IMR-90 (cell line): ENCODE results near the gene PPP1R16B. TPM values are rescaled to one million over a fixed set of nuclear protein-coding genes. Genes with fewer than 3 reads are reported as not detected.

ENCODE experiments used
- ATAC-seq: fragments of 200-7000 bp; cut with Tn5 transposase; 2 replicates; pipeline ENCODE4 v1.9.1; 2020; ENCODE audit warnings: low read depth, mild to moderate bottlenecking, moderate library complexity
- BruUV-seq: library from RNA; stranded (reverse); fragments of 400-500 nt; replicated peaks from 2 replicates; lab custom pipeline; 2021; lab: Mats Ljungman, UMichigan
- CTCF ChIA-PET: fragments of 300-600 bp; formaldehyde crosslinking; extraction: SDS; loops from one replicate; lab custom pipeline; 2021; ENCODE audit warnings: antibody characterized with exemption; lab: Yijun Ruan, JAX
- POLR2A ChIA-PET: fragments of 300-600 bp; sonication (Branson Sonifier 250); formaldehyde crosslinking; loops from one replicate; lab custom pipeline; 2022; ENCODE audit warnings: antibody characterized with exemption; ENCODE audit not compliant: unreplicated experiment; lab: Charles Lee
- DNase-seq: peaks from one replicate; pipeline ENCODE4 v3.0.0; 2013
- H2AFZ ChIP-seq: replicated peaks from 2 replicates; pipeline ENCODE3; 2013; ENCODE audit warnings: low read length, mild to moderate bottlenecking; ENCODE audit not compliant: poor library complexity
- H2AK5ac ChIP-seq: 2 replicates; pipeline ENCODE4 v1.6.1; 2013; ENCODE audit warnings: low read depth, low read length, inconsistent platforms
- H2AK9ac ChIP-seq: replicated peaks from 2 replicates; pipeline ENCODE3; 2013; ENCODE audit warnings: mild to moderate bottlenecking, low read depth, low read length, moderate library complexity; ENCODE audit not compliant: poor library complexity
- H2BK120ac ChIP-seq: 2 replicates; pipeline ENCODE4 v1.6.1; 2013; ENCODE audit warnings: low read depth, low read length, inconsistent platforms
- H2BK15ac ChIP-seq: 3 replicates; pipeline ENCODE4 v1.6.1; 2013; ENCODE audit warnings: low read depth, low read length, inconsistent platforms
- H2BK20ac ChIP-seq: 2 replicates; pipeline ENCODE4 v1.6.1; 2013; ENCODE audit warnings: low read depth, mild to moderate bottlenecking, inconsistent platforms, low read length, moderate library complexity
- H2BK5ac ChIP-seq: 2 replicates; pipeline ENCODE4 v1.6.1; 2013; ENCODE audit warnings: mild to moderate bottlenecking, low read depth, low read length, inconsistent platforms; ENCODE audit not compliant: poor library complexity, severe bottlenecking
- H3K14ac ChIP-seq: replicated peaks from 2 replicates; pipeline ENCODE4 v1.6.1; 2013; ENCODE audit warnings: low read depth, low read length, inconsistent platforms
- H3K18ac ChIP-seq: 2 replicates; pipeline ENCODE4 v1.6.1; 2013; ENCODE audit warnings: low read depth, low read length, control low read depth
- H3K23ac ChIP-seq: 2 replicates; pipeline ENCODE4 v1.6.1; 2013; ENCODE audit warnings: low read depth, low read length, inconsistent platforms
- H3K27ac ChIP-seq: 2 replicates; pipeline ENCODE4 v1.5.1; 2013; ENCODE audit warnings: mild to moderate bottlenecking, control low read depth, low read length; ENCODE audit not compliant: insufficient read depth
- H3K27me3 ChIP-seq: 2 replicates; pipeline ENCODE4 v1.6.1; 2013; ENCODE audit warnings: low read length; ENCODE audit not compliant: control insufficient read depth, insufficient read depth
- H3K36me3 ChIP-seq: 2 replicates; pipeline ENCODE4 v1.6.1; 2013; ENCODE audit warnings: low read length, mixed read lengths; ENCODE audit not compliant: control insufficient read depth, insufficient read depth
- H3K4ac ChIP-seq: 2 replicates; pipeline ENCODE4 v1.6.1; 2013; ENCODE audit warnings: low read depth, low read length, inconsistent platforms
- H3K4me1 ChIP-seq: 2 replicates; pipeline ENCODE4 v1.6.1; 2013; ENCODE audit warnings: low read length, mixed read lengths; ENCODE audit not compliant: control insufficient read depth, insufficient read depth
- H3K4me2 ChIP-seq: 2 replicates; pipeline ENCODE4 v1.6.1; 2013; ENCODE audit warnings: low read depth, mild to moderate bottlenecking, control low read depth, low read length, moderate library complexity
- H3K4me3 ChIP-seq: 2 replicates; pipeline ENCODE4 v1.5.1; 2013; ENCODE audit warnings: low read depth, mild to moderate bottlenecking, control low read depth, low read length, moderate library complexity; ENCODE audit not compliant: insufficient read depth
- H3K56ac ChIP-seq: 2 replicates; pipeline ENCODE4 v1.6.1; 2013; ENCODE audit warnings: low read length, inconsistent platforms; ENCODE audit not compliant: insufficient read depth; ENCODE audit errors: extremely low read depth
- H3K79me1 ChIP-seq, 2 experiments: 2 replicates each; pipeline ENCODE4 v1.6.1; 2013; ENCODE audit warnings: low read length in 2 of 2, inconsistent platforms in 1 of 2, low read depth in 1 of 2
- H3K9ac ChIP-seq: 2 replicates; pipeline ENCODE4 v1.6.1; 2013; ENCODE audit warnings: low read depth, low read length, control low read depth
- H3K9me1 ChIP-seq: 2 replicates; pipeline ENCODE4 v1.6.1; 2013; ENCODE audit warnings: low read length, inconsistent platforms; ENCODE audit not compliant: insufficient read depth
- H3K9me3 ChIP-seq: 2 replicates; pipeline ENCODE4 v1.6.1; 2013; ENCODE audit warnings: low read length; ENCODE audit not compliant: control insufficient read depth, insufficient read depth
- H4K20me1 ChIP-seq: 2 replicates; pipeline ENCODE4 v1.6.1; 2013; ENCODE audit warnings: low read length, inconsistent platforms; ENCODE audit not compliant: insufficient read depth
- H4K5ac ChIP-seq: 2 replicates; pipeline ENCODE4 v1.6.1; 2013; ENCODE audit warnings: mild to moderate bottlenecking, low read depth, low read length, control low read depth
- H4K8ac ChIP-seq, 2 experiments: 2 replicates each; pipeline ENCODE4 v1.6.1; 2013; ENCODE audit warnings: low read depth in 2 of 2, low read length in 2 of 2, control low read depth in 1 of 2, inconsistent platforms in 1 of 2
- H4K91ac ChIP-seq: 2 replicates; pipeline ENCODE4 v1.6.1; 2013; ENCODE audit warnings: low read depth, low read length, inconsistent platforms; ENCODE audit not compliant: insufficient read depth
- BHLHE40 ChIP-seq: fragments of 150-350 bp; IDR thresholded peaks from 2 replicates; pipeline ENCODE4 v1.6.1; 2016; ENCODE audit warnings: mild to moderate bottlenecking, low read depth, low read length
- CEBPB ChIP-seq: IDR thresholded peaks from 2 replicates; pipeline ENCODE4 v1.6.1; 2012; ENCODE audit warnings: low read depth, low read length, improper control_type of control experiment
- CHD1 ChIP-seq: IDR thresholded peaks from 2 replicates; pipeline ENCODE4 v1.6.1; 2012; ENCODE audit warnings: low read depth, low read length, improper control_type of control experiment
- FOS ChIP-seq: fragments of 150-350 bp; IDR thresholded peaks from 2 replicates; pipeline ENCODE4 v1.6.1; 2016; ENCODE audit warnings: low read depth, low read length
- MAFK ChIP-seq: IDR thresholded peaks from 2 replicates; pipeline ENCODE4 v1.6.1; 2012; ENCODE audit warnings: low read depth, low read length, improper control_type of control experiment
- MAZ ChIP-seq: IDR thresholded peaks from 2 replicates; pipeline ENCODE4 v1.6.1; 2012; ENCODE audit warnings: low read depth, mild to moderate bottlenecking, low read length, improper control_type of control experiment, moderate library complexity, borderline replicate concordance
- MXI1 ChIP-seq: IDR thresholded peaks from 2 replicates; pipeline ENCODE4 v1.6.1; 2012; ENCODE audit warnings: low read depth, mild to moderate bottlenecking, low read length, moderate library complexity, borderline replicate concordance
- NFE2L2 ChIP-seq: fragments of 150-350 bp; IDR thresholded peaks from 2 replicates; pipeline ENCODE4 v1.6.1; 2016; ENCODE audit warnings: low read depth, mild to moderate bottlenecking, low read length
- POLR2A ChIP-seq: IDR thresholded peaks from 2 replicates; pipeline ENCODE4 v1.6.1; 2012; ENCODE audit warnings: mild to moderate bottlenecking, low read depth, low read length
- RAD21 ChIP-seq: IDR thresholded peaks from 2 replicates; pipeline ENCODE4 v1.6.1; 2012; ENCODE audit warnings: low read length, improper control_type of control experiment
- RCOR1 ChIP-seq: IDR thresholded peaks from 2 replicates; pipeline ENCODE4 v1.6.1; 2012; ENCODE audit warnings: mild to moderate bottlenecking, low read length, improper control_type of control experiment; ENCODE audit not compliant: insufficient replicate concordance
- RFX5 ChIP-seq: IDR thresholded peaks from 2 replicates; pipeline ENCODE4 v1.8.0; 2012; ENCODE audit warnings: low read depth, mild to moderate bottlenecking, low read length, moderate library complexity
- SMC3 ChIP-seq: fragments of 150-350 bp; IDR thresholded peaks from 2 replicates; pipeline ENCODE4 v1.6.1; 2016; ENCODE audit warnings: low read depth, mild to moderate bottlenecking, antibody characterized with exemption, low read length, moderate library complexity
- WGBS, 2 experiments: methylation state at CpG; one replicate each; pipeline versions ENCODE4 v1.1.5 to v1.1.7; 2013; ENCODE audit warnings: missing lambda C conversion rate in 2 of 2; ENCODE audit not compliant: insufficient read length in 1 of 2; ENCODE audit errors: extremely low coverage in 2 of 2; 5-methylcytosine and 5-hydroxymethylcytosine counted together
- dilution Hi-C: fragments of 300-500 bp; cut with HindIII; formaldehyde crosslinking; loops from one replicate; pipeline ENCODE4 v1.14.3; 2018; ENCODE audit warnings: low sequenced_read_pairs; ENCODE audit not compliant: unreplicated experiment
- in situ Hi-C: fragments of 300-500 bp; cut with MboI; formaldehyde crosslinking; loops from 3 replicates; pipeline ENCODE4 v1.14.3; 2019; ENCODE audit warnings: low sequenced_read_pairs, inconsistent platforms, mixed read lengths
- intact Hi-C: fragments of 100-400 bp; cut with micrococcal nuclease; formaldehyde crosslinking; loops from 2 replicates; pipeline ENCODE4 v1.10.0; 2022
- polyA plus RNA-seq, 3 experiments: library from polyadenylated mRNA; depleted of rRNA; stranded (reverse); fragments of >200 nt; gene quantifications; 2 replicates each; pipeline ENCODE4 v1.2.3, GENCODE V29; 2012; ENCODE audit warnings: low replicate concordance in 1 of 3
- total RNA-seq: library from RNA; depleted of rRNA; stranded (reverse); fragments of >200 nt; gene quantifications from 2 replicates; pipeline ENCODE4 v1.2.3, GENCODE V29; 2012
- TF ChIP-seq, protein P1 (sequence below): fragments of 150-350 bp; IDR thresholded peaks from 2 replicates; pipeline ENCODE4 v1.6.1; 2016; ENCODE audit warnings: low read depth, mild to moderate bottlenecking, low read length, moderate library complexity, borderline replicate concordance
- TF ChIP-seq, protein P2 (sequence below): conservative IDR thresholded peaks from 2 replicates; pipeline ENCODE4 v1.5.1; 2012; ENCODE audit warnings: mild to moderate bottlenecking, low read depth, low read length, improper control_type of control experiment
- TF ChIP-seq, protein P3 (sequence below): fragments of 150-350 bp; IDR thresholded peaks from 2 replicates; pipeline ENCODE4 v1.6.1; 2017; ENCODE audit warnings: mild to moderate bottlenecking, antibody characterized with exemption, low read length, low read depth

Gene PPP1R16B
- total and polyA plus RNA-seq, 2 of the 4 experiments (the other 2 are of a cell fraction) = not detected

DNA sequence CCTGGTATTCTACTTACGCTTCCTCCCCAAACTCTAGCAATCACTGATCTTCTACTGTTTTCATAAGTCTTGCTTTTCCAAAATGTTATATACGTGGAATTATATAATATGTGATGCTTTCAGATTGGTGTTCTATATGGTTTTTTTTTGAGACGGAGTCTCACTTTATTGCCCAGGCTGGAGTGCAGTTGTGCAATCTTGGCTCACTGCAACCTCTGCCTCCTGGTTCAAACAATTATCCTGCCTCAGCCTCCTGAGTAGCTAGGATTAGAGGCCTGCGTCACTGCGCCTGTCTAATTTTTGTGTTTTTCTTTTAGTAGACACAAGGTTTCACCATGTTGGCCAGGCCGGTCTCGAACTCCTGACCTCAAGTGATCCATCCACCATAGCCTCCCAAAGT, 109.9 kb downstream of the PPP1R16B start:
- Histone ChIP-seq H4K20me1 (no peaks in the 10 kb centered on the region), H4K91ac (no peak overlapping the region), H2BK120ac (no peak overlapping the region), H4K5ac (no peak overlapping the region), H3K27ac (no peak overlapping the region), H3K27me3 (peaks cover 25% of the 10 kb centered on the region), H3K23ac (no peak overlapping the region), H2BK20ac (no peak overlapping the region), H3K4me3 (no peak overlapping the region), H3K9ac (no peak overlapping the region), H3K79me1 (no peaks in the 10 kb centered on the region), H3K4ac (no peak overlapping the region), H3K14ac (no peak overlapping the region), H3K9me3 (no peaks in the 10 kb centered on the region), H3K36me3 (no peaks in the 10 kb centered on the region), H2BK5ac (no peak overlapping the region), H3K18ac (no peak overlapping the region), H3K56ac (no peak overlapping the region), H3K9me1 (no peaks in the 10 kb centered on the region), H4K8ac (no peak overlapping the region), H2AK5ac (no peak overlapping the region), H3K4me1 (no peaks in the 10 kb centered on the region), H2AK9ac (no peak overlapping the region), H2BK15ac (no peak overlapping the region), H2AFZ (no peak overlapping the region), H3K4me2 (no peak overlapping the region)
- CTCF ChIA-PET = no interaction called here
- POLR2A ChIA-PET = no interaction called here
- in situ Hi-C loops (no loop called here), dilution Hi-C loops (no loop called here), intact Hi-C loops (no loop called here)
- no peak for DNase-seq
- no TSS peak for BruUV-seq
- no CpG with 5 or more reads among the region's 7 CpGs for WGBS, 2 experiments
- ATAC-seq = no peak
- no peak for TF ChIP-seq MAZ
- no peak for TF ChIP-seq MXI1
- TF ChIP-seq, protein P1, sequence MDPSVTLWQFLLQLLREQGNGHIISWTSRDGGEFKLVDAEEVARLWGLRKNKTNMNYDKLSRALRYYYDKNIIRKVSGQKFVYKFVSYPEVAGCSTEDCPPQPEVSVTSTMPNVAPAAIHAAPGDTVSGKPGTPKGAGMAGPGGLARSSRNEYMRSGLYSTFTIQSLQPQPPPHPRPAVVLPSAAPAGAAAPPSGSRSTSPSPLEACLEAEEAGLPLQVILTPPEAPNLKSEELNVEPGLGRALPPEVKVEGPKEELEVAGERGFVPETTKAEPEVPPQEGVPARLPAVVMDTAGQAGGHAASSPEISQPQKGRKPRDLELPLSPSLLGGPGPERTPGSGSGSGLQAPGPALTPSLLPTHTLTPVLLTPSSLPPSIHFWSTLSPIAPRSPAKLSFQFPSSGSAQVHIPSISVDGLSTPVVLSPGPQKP = no peak
- TF ChIP-seq, protein P2, sequence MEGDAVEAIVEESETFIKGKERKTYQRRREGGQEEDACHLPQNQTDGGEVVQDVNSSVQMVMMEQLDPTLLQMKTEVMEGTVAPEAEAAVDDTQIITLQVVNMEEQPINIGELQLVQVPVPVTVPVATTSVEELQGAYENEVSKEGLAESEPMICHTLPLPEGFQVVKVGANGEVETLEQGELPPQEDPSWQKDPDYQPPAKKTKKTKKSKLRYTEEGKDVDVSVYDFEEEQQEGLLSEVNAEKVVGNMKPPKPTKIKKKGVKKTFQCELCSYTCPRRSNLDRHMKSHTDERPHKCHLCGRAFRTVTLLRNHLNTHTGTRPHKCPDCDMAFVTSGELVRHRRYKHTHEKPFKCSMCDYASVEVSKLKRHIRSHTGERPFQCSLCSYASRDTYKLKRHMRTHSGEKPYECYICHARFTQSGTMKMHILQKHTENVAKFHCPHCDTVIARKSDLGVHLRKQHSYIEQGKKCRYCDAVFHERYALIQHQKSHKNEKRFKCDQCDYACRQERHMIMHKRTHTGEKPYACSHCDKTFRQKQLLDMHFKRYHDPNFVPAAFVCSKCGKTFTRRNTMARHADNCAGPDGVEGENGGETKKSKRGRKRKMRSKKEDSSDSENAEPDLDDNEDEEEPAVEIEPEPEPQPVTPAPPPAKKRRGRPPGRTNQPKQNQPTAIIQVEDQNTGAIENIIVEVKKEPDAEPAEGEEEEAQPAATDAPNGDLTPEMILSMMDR = no peak
- TF ChIP-seq MAFK = no peak
- TF ChIP-seq POLR2A = no peak
- TF ChIP-seq CEBPB = no peak
- TF ChIP-seq SMC3 = no peak
- TF ChIP-seq RAD21 = no peak
- TF ChIP-seq RCOR1 = no peak
- TF ChIP-seq RFX5 = no peak
- no peak for TF ChIP-seq NFE2L2
- TF ChIP-seq BHLHE40 = no peak
- TF ChIP-seq, protein P3, sequence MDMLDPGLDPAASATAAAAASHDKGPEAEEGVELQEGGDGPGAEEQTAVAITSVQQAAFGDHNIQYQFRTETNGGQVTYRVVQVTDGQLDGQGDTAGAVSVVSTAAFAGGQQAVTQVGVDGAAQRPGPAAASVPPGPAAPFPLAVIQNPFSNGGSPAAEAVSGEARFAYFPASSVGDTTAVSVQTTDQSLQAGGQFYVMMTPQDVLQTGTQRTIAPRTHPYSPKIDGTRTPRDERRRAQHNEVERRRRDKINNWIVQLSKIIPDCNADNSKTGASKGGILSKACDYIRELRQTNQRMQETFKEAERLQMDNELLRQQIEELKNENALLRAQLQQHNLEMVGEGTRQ = no peak
- no peak for TF ChIP-seq FOS
- no peak for TF ChIP-seq CHD1
